HuH-7 (cell line): ENCODE data around the gene LDLRAD4.

ENCODE experiments used
- DNase-seq: peaks from one replicate; pipeline ENCODE4 v3.0.0; 2011; ENCODE audit warnings: low spot score

The LDLRAD4 gene

GRCh38 chr18:13229001-13229671 lies 10.6 kb downstream of the LDLRAD4 start:
- no peak for DNase-seq

- DNase-seq: no peak
Measured at GRCh38 chr18:13231151-13231550, 12.6 kb downstream of the LDLRAD4 start.

GRCh38 chr18:13232086-13232917 lies 13.7 kb downstream of the LDLRAD4 start:
- DNase-seq: no peak

- DNase-seq: no peak
Measured at GRCh38 chr18:13232971-13233786, 14.6 kb downstream of the LDLRAD4 start.

- DNase-seq: no peak
Measured at GRCh38 chr18:13233787-13234783, 15.5 kb downstream of the LDLRAD4 start.

- DNase-seq: no peak
Measured at GRCh38 chr18:13235421-13235831, 16.9 kb downstream of the LDLRAD4 start.

- DNase-seq: no peak
Measured at GRCh38 chr18:13235981-13236380, 17.4 kb downstream of the LDLRAD4 start.

- DNase-seq: no peak
Measured at GRCh38 chr18:13236411-13236810, 17.9 kb downstream of the LDLRAD4 start.

- DNase-seq: no peak
Measured at GRCh38 chr18:13237073-13237472, 18.5 kb downstream of the LDLRAD4 start.

- DNase-seq: no peak
Measured at GRCh38 chr18:13237641-13238040, 19.1 kb downstream of the LDLRAD4 start.

GRCh38 chr18:13239171-13239956 lies 20.8 kb downstream of the LDLRAD4 start:
- no peak for DNase-seq

- DNase-seq: no peak
Measured at GRCh38 chr18:13240060-13240725, 21.6 kb downstream of the LDLRAD4 start.

GRCh38 chr18:13241083-13241892 lies 22.7 kb downstream of the LDLRAD4 start:
- no peak for DNase-seq

GRCh38 chr18:13241893-13242175 lies 23.3 kb downstream of the LDLRAD4 start:
- DNase-seq: no peak

- DNase-seq: no peak
Measured at GRCh38 chr18:13242797-13243196, 24.2 kb downstream of the LDLRAD4 start.

GRCh38 chr18:13243363-13243762 lies 24.8 kb downstream of the LDLRAD4 start:
- DNase-seq: no peak

- no peak for DNase-seq
Measured at GRCh38 chr18:13244135-13244534, 25.6 kb downstream of the LDLRAD4 start.

- DNase-seq: no peak
Measured at GRCh38 chr18:13245481-13246000, 27.0 kb downstream of the LDLRAD4 start.

GRCh38 chr18:13246121-13246520 lies 27.6 kb downstream of the LDLRAD4 start:
- DNase-seq: no peak
